ENCODE results near the gene CACNA1C.

DNA sequence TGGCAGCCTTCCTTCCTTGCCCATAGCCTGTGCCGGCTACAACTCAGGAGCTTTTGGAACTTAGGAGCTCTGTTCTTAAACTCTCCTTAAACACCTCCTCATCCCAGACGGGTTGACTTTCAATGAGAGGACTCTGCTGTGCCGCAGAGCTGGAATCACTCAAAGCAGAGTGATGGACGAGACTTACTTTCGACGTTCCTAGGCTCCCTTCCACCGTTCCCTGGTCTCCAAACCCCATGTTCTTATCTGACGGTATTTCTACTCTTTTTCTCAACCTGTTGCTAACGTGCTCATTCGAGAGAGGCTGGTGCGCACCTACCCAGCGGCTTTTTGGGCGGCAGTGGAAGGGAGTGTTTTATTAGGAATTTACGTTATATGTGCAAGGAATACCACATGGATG is 232.7 kb downstream of the CACNA1C start:
- TF ChIP-seq POLR2AphosphoS5 (IDR thresholded peaks at IDR 0.05) (no peak), POLR2A (IDR thresholded peaks at IDR 0.05) (no peak), EP300 (IDR thresholded peaks at IDR 0.05) (no peak)
- TF ChIP-seq, protein P1, sequence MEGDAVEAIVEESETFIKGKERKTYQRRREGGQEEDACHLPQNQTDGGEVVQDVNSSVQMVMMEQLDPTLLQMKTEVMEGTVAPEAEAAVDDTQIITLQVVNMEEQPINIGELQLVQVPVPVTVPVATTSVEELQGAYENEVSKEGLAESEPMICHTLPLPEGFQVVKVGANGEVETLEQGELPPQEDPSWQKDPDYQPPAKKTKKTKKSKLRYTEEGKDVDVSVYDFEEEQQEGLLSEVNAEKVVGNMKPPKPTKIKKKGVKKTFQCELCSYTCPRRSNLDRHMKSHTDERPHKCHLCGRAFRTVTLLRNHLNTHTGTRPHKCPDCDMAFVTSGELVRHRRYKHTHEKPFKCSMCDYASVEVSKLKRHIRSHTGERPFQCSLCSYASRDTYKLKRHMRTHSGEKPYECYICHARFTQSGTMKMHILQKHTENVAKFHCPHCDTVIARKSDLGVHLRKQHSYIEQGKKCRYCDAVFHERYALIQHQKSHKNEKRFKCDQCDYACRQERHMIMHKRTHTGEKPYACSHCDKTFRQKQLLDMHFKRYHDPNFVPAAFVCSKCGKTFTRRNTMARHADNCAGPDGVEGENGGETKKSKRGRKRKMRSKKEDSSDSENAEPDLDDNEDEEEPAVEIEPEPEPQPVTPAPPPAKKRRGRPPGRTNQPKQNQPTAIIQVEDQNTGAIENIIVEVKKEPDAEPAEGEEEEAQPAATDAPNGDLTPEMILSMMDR (IDR thresholded peaks at IDR 0.05): no peak

All from upper lobe of left lung (tissue), 4 donors.